ENCODE results near the gene CDIPT.

- no peak for TF ChIP-seq POLR2A (IDR thresholded peaks at IDR 0.05)
- TF ChIP-seq, protein P1, sequence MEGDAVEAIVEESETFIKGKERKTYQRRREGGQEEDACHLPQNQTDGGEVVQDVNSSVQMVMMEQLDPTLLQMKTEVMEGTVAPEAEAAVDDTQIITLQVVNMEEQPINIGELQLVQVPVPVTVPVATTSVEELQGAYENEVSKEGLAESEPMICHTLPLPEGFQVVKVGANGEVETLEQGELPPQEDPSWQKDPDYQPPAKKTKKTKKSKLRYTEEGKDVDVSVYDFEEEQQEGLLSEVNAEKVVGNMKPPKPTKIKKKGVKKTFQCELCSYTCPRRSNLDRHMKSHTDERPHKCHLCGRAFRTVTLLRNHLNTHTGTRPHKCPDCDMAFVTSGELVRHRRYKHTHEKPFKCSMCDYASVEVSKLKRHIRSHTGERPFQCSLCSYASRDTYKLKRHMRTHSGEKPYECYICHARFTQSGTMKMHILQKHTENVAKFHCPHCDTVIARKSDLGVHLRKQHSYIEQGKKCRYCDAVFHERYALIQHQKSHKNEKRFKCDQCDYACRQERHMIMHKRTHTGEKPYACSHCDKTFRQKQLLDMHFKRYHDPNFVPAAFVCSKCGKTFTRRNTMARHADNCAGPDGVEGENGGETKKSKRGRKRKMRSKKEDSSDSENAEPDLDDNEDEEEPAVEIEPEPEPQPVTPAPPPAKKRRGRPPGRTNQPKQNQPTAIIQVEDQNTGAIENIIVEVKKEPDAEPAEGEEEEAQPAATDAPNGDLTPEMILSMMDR (IDR thresholded peaks at IDR 0.05) = no peak
Observed at GRCh38 chr16:29826342-29826695, 36.7 kb downstream of the CDIPT start.
